Kidney epithelial cell (primary cell): ENCODE data around the gene RARRES1. TPM values are rescaled to one million over a fixed set of nuclear protein-coding genes. Genes with fewer than 3 reads are reported as not detected.

ENCODE experiments used
- DNase-seq: peaks from one replicate; pipeline ENCODE4 v3.0.0-alpha.2; 2010; ENCODE audit warnings: low read depth
- H3K27me3 ChIP-seq: 2 replicates; pipeline ENCODE4 v1.6.0; 2011; ENCODE audit warnings: low read length; ENCODE audit not compliant: control insufficient read depth, insufficient read depth
- H3K36me3 ChIP-seq: 2 replicates; pipeline ENCODE4 v1.5.1; 2011; ENCODE audit warnings: low read length; ENCODE audit not compliant: control insufficient read depth, insufficient read depth
- H3K4me3 ChIP-seq: 2 replicates; pipeline ENCODE4 v1.5.1; 2011; ENCODE audit warnings: low read depth, mild to moderate bottlenecking, control low read depth, low read length
- total RNA-seq: library from RNA; depleted of rRNA; stranded (reverse); fragments of >200 nt; gene quantifications from 2 replicates; pipeline ENCODE4 v1.2.3, GENCODE V29; 2015
- TF ChIP-seq, protein P1 (sequence below): IDR thresholded peaks from 2 replicates; pipeline ENCODE4 v1.5.1; 2011; ENCODE audit warnings: mild to moderate bottlenecking, moderate library complexity, low read length, control low read depth, inconsistent platforms; ENCODE audit not compliant: insufficient read depth, poor library complexity, severe bottlenecking

The RARRES1 gene
- total RNA-seq, 1 donor from 2014 or later, result 5.3 TPM

DNA sequence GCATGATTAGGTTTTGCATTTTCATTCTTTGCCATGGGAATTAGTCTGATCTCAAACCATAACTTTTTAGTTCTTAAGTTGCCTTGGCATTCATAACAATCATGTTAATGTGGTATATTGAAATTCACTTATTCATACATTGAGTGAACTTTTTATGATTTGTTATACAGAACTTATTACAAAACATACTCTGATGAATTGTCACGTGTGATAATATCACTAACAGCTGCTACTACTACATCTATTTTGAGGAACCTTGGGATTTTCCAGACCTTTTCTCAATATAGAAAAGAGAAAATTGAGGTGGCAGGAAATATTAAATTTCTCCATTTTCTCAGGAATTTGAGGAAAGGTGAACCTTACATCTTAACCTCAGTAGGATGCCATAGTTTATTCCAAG lies 69.0 kb downstream of the RARRES1 start:
- Histone ChIP-seq H3K36me3 (no peaks in the 10 kb centered on the region), H3K4me3 (no peak overlapping the region), H3K27me3 (no peaks in the 10 kb centered on the region)
- DNase-seq, result no peak
- TF ChIP-seq, protein P1, sequence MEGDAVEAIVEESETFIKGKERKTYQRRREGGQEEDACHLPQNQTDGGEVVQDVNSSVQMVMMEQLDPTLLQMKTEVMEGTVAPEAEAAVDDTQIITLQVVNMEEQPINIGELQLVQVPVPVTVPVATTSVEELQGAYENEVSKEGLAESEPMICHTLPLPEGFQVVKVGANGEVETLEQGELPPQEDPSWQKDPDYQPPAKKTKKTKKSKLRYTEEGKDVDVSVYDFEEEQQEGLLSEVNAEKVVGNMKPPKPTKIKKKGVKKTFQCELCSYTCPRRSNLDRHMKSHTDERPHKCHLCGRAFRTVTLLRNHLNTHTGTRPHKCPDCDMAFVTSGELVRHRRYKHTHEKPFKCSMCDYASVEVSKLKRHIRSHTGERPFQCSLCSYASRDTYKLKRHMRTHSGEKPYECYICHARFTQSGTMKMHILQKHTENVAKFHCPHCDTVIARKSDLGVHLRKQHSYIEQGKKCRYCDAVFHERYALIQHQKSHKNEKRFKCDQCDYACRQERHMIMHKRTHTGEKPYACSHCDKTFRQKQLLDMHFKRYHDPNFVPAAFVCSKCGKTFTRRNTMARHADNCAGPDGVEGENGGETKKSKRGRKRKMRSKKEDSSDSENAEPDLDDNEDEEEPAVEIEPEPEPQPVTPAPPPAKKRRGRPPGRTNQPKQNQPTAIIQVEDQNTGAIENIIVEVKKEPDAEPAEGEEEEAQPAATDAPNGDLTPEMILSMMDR, result no peak

GRCh38 chr3:158660711-158661110 lies 71.5 kb downstream of the RARRES1 start:
- TF ChIP-seq, protein P1, result no peak
- no peaks in the 10 kb centered on the region for H3K36me3 ChIP-seq

DNA sequence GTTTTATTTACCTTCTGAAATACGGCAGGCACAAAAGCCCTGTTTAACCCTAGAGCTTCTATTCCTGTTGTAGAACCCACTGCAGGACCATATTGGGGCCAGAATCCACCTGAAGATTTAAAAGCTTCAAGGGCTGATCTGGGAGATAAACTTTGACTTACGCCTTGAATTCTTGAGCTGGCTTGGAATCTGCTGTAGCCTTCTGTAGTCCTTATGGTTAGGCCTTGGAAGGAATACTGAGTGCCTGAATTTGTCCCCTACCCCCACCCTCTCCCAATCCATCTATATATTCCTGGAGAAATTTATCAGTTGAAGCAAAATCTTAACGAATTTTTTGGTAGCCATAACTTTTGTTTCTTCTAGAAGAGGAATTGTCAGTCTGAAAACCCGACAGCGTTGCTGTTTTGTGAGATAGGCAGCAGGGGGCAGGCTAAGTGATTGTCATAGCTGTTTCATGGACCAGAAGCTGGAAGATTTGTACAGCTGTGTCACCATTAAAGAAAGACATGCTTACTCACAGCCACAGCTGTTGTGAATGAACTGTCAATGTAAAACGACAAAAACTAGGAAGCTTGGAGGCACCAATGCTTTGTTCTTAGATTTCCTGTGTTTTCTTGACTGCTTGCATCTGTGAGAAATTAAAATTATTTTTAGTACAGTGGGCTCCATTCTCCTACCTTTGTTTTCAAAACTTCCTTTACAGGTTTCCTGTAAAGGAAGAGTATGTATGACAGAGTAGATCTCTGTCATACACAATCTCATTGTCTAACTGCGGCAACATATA lies 72.6 kb downstream of the RARRES1 start:
- TF ChIP-seq, protein P1, result peak; percentile 74
- Histone ChIP-seq H3K4me3 (no peak overlapping the region), H3K27me3 (no peaks in the 10 kb centered on the region), H3K36me3 (no peaks in the 10 kb centered on the region)
- no peak for DNase-seq

More at GRCh38 chr3:158660711-158661110, 71.5 kb downstream of the RARRES1 start:
- H3K27me3 ChIP-seq, result no peaks in the 10 kb centered on the region
- no peak overlapping the region for H3K4me3 ChIP-seq
- DNase-seq, result no peak

GRCh38 chr3:158658889-158659288 lies 73.4 kb downstream of the RARRES1 start:
- Histone ChIP-seq H3K4me3 (no peak overlapping the region), H3K36me3 (no peaks in the 10 kb centered on the region), H3K27me3 (no peaks in the 10 kb centered on the region)
- TF ChIP-seq, protein P1, result no peak
- no peak for DNase-seq

- no peaks in the 10 kb centered on the region for H3K36me3 ChIP-seq
- TF ChIP-seq, protein P1, result no peak
- no peak for DNase-seq
- no peaks in the 10 kb centered on the region for H3K27me3 ChIP-seq
- H3K4me3 ChIP-seq, result no peak overlapping the region
These were observed 79.8 kb downstream of the RARRES1 start for GRCh38 chr3:158652463-158652862.

DNA sequence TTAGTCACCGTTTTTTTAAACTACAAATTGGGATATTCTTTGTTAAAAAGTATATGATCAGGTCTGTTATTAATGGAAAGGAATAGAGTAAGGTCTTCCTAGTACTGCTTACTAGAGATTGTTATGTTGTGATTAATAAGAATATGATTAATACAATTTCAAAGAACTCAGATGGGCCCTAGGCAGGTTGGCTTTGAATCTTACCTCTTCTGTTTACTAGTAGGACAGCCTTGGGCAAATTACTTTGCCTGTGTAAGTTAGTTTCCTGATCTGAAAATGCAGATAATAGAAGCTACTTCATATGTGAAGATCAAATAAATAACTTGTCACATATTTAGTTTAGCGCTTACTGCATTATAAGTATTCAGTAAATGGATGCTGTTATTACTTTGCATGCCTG lies 81.1 kb downstream of the RARRES1 start:
- Histone ChIP-seq H3K4me3 (no peak overlapping the region), H3K36me3 (no peaks in the 10 kb centered on the region)
- TF ChIP-seq, protein P1, result no peak

More for the DNA sequence above, 81.1 kb downstream of the RARRES1 start:
- no peak for DNase-seq
- no peaks in the 10 kb centered on the region for H3K27me3 ChIP-seq
